OCI-LY3 (cell line): ENCODE results near the gene TCTN1.

Source experiments
- H2AFZ ChIP-seq: fragments of 200-600, 300-600 bp; shearing (Covaris generic); 2 replicates; pipeline ENCODE4 v1.6.0; 2014; ENCODE audit warnings: antibody characterized with exemption, low read depth, low read length
- H3K27ac ChIP-seq: fragments of 200-600, 300-600 bp; sonication (generic); 2 replicates; pipeline ENCODE4 v1.5.1; 2014; ENCODE audit warnings: mild to moderate bottlenecking, low read length, moderate library complexity, mixed read lengths
- H3K27me3 ChIP-seq: fragments of 200-600, 300-600 bp; sonication (generic); 2 replicates; pipeline ENCODE4 v1.6.1; 2014; ENCODE audit warnings: low read depth, low read length, mixed read lengths
- H3K36me3 ChIP-seq: fragments of 200-600, 300-600 bp; sonication (generic); replicated peaks from 2 replicates; pipeline ENCODE3; 2014; ENCODE audit warnings: low read depth, low read length, mixed read lengths
- H3K4me1 ChIP-seq: fragments of 300-600, 200-600 bp; sonication (generic); 2 replicates; pipeline ENCODE4 v1.6.1; 2014; ENCODE audit warnings: low read length, mixed read lengths
- H3K4me2 ChIP-seq: fragments of 200-600, 300-600 bp; sonication (generic); 2 replicates; pipeline ENCODE4 v1.6.1; 2014; ENCODE audit warnings: low read length, mixed read lengths
- H3K4me3 ChIP-seq: fragments of 300-600, 200-600 bp; sonication (generic); 2 replicates; pipeline ENCODE4 v1.5.1; 2014; ENCODE audit warnings: antibody characterized with exemption, mild to moderate bottlenecking, low read length, moderate library complexity
- H3K79me2 ChIP-seq: fragments of 300-600, 200-600 bp; shearing (Covaris generic); 2 replicates; pipeline ENCODE4 v1.6.1; 2014; ENCODE audit warnings: mild to moderate bottlenecking, low read length, mixed read lengths
- H3K9ac ChIP-seq: fragments of 300-600, 200-600 bp; shearing (Covaris generic); 2 replicates; pipeline ENCODE4 v1.6.0; 2014; ENCODE audit warnings: mild to moderate bottlenecking, low read length, moderate library complexity
- H3K9me3 ChIP-seq: fragments of 200-600, 300-600 bp; shearing (Covaris generic); 2 replicates; pipeline ENCODE4 v1.6.1; 2014; ENCODE audit warnings: low read length, mixed read lengths; ENCODE audit not compliant: insufficient read depth
- H4K20me1 ChIP-seq: fragments of 200-600, 300-600 bp; sonication (generic); 2 replicates; pipeline ENCODE4 v1.6.1; 2016; ENCODE audit warnings: low read length, mixed read lengths; ENCODE audit not compliant: insufficient read depth
- CTCF ChIP-seq: fragments of 200-600, 300-600 bp; sonication (generic); IDR thresholded peaks from 2 replicates; pipeline ENCODE4 v1.5.1; 2014; ENCODE audit warnings: antibody characterized with exemption, low read length, low read depth
- EZH2phosphoT487 ChIP-seq: fragments of 200-600 bp; shearing (Covaris generic); IDR thresholded peaks from 2 replicates; pipeline ENCODE4 v1.6.1; 2018; ENCODE audit warnings: antibody characterized with exemption, mixed run types, low read depth

The TCTN1 gene

DNA sequence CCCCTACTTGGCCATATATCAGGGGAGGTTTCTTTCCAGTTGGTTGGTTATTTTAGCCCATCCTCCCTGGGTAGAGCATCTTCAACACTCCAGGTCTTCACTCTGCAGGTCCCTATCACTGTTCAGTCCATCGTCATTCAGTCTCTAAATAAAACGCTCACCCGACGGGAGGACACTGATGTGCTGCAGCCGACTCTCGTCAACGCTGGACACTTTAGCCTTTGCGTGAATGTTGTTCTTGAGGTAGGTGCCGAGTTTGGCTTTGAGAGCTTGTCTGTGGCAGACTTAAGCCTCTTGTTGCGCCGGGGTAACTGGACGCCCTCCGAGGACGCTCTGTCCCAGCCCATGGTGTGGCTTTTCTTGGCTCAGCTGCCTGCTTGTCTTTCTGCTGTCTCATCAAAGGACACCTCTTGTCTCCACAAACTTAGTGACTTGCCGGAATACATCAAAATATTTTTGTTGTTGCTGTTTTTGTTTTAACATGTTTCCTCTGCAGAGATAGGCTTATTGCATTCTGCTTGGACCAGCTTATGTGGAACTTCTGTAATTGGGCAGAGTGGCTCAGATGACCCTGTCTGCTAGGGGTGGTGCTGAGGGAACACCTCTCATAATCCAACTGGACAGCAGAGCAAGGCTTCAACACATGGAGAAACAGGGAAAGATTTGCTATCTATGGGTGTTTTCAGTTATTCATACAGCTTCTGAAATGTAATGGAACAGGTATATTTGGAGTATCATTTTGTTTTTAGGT, 26.5 kb downstream of the TCTN1 start:
- Histone ChIP-seq H3K79me2 (no peaks in the 10 kb centered on the region), H4K20me1 (no peaks in the 10 kb centered on the region), H3K27me3 (no peaks in the 10 kb centered on the region), H3K36me3 (no peaks in the 10 kb centered on the region), H3K9me3 (no peaks in the 10 kb centered on the region), H2AFZ (no peak overlapping the region), H3K9ac (no peak overlapping the region), H3K4me2 (no peak overlapping the region), H3K27ac (no peak overlapping the region), H3K4me1 (no peaks in the 10 kb centered on the region), H3K4me3 (no peak overlapping the region)
- TF ChIP-seq EZH2phosphoT487: no peak
- TF ChIP-seq CTCF: no peak

GRCh38 chr12:110641521-110641920, 27.6 kb downstream of the TCTN1 start:
- TF ChIP-seq CTCF: no peak
- no peak for TF ChIP-seq EZH2phosphoT487
- H4K20me1 ChIP-seq: no peaks in the 10 kb centered on the region
- H3K9me3 ChIP-seq: no peaks in the 10 kb centered on the region
- H3K79me2 ChIP-seq: no peaks in the 10 kb centered on the region
- H3K4me1 ChIP-seq: no peaks in the 10 kb centered on the region
- no peaks in the 10 kb centered on the region for H3K36me3 ChIP-seq
- H3K27ac ChIP-seq: no peak overlapping the region
- H3K4me2 ChIP-seq: no peak overlapping the region
- H3K4me3 ChIP-seq: no peak overlapping the region
- no peak overlapping the region for H3K9ac ChIP-seq
- no peaks in the 10 kb centered on the region for H3K27me3 ChIP-seq
- no peak overlapping the region for H2AFZ ChIP-seq

GRCh38 chr12:110647631-110648040, 33.7 kb downstream of the TCTN1 start:
- no peak overlapping the region for H3K4me2 ChIP-seq

More at GRCh38 chr12:110647631-110648040, 33.7 kb downstream of the TCTN1 start:
- peaks cover 7% of the 10 kb centered on the region for H3K4me1 ChIP-seq
- no peaks in the 10 kb centered on the region for H3K36me3 ChIP-seq
- no peak overlapping the region for H3K27ac ChIP-seq
- no peaks in the 10 kb centered on the region for H4K20me1 ChIP-seq
- H3K4me3 ChIP-seq: no peak overlapping the region
- H3K27me3 ChIP-seq: no peaks in the 10 kb centered on the region
- no peak overlapping the region for H2AFZ ChIP-seq
- no peaks in the 10 kb centered on the region for H3K79me2 ChIP-seq
- TF ChIP-seq EZH2phosphoT487 (no peak), CTCF (no peak)
- H3K9me3 ChIP-seq: no peaks in the 10 kb centered on the region
- no peak overlapping the region for H3K9ac ChIP-seq
